ENCODE data around the gene EVC2.

GRCh38 chr4:5609306-5610007 is 98.9 kb downstream of the EVC2 start:
- TF ChIP-seq CTCF (optimal IDR thresholded peaks at IDR 0.05 in 1 of 3, IDR thresholded peaks at IDR 0.05 in 1 of 3, conservative IDR thresholded peaks at IDR 0.05 in 1 of 3; ENCODE audit: extremely low read depth in 1 of 3, insufficient read depth in 2 of 3, low read length in 3 of 3) = no peak
- TF ChIP-seq EZH2 (IDR thresholded peaks at IDR 0.05; ENCODE audit: low read length) = no peak
